ENCODE data around the gene PTPRT.

GRCh38 chr20:42380287-42380686 lies 809.4 kb downstream of the PTPRT start:
- TF ChIP-seq CTCF (IDR thresholded peaks at IDR 0.05) (no peak), TCF7L2 (IDR thresholded peaks at IDR 0.05; ENCODE audit: low read depth, low read length) (no peak), POLR2AphosphoS5 (IDR thresholded peaks at IDR 0.05; ENCODE audit: low read depth, low read length) (no peak)

Data from Panc1 (cell line).